ENCODE results near the gene TMEM255A.

DNA sequence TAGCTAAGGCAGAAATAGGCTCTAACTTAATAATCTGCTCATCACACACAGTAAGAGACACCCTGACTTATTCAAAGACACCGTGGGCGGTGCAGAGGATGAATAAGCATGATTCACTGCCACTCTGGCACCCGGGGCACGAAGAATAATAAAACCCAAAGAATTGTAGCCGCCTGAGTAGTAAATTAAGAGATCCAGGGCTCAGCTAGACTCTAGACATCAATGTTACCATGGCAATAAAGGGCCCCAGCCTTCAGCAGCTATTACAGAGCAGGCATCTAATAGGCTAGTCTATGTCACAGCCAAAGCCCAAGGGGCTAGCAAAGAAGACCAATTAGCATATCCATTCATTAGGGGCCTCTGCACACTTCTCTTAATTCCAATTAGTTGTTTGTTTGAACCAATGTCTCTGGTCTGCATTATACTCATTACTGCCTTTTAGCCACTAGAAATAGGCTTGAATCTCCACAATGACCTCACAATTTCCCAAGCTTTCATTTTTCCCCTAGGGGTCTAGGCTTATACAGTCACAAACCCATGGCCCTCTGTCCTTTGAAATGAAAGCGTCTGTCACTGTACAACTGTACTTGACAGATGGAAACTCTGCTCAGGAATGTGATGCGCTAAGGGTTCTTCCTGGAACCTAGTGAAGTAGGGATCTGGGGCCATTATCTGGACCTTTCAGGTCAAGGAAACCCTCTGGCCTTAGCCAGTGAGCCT, 47.6 kb upstream of the TMEM255A start:
- TF ChIP-seq, protein P1, sequence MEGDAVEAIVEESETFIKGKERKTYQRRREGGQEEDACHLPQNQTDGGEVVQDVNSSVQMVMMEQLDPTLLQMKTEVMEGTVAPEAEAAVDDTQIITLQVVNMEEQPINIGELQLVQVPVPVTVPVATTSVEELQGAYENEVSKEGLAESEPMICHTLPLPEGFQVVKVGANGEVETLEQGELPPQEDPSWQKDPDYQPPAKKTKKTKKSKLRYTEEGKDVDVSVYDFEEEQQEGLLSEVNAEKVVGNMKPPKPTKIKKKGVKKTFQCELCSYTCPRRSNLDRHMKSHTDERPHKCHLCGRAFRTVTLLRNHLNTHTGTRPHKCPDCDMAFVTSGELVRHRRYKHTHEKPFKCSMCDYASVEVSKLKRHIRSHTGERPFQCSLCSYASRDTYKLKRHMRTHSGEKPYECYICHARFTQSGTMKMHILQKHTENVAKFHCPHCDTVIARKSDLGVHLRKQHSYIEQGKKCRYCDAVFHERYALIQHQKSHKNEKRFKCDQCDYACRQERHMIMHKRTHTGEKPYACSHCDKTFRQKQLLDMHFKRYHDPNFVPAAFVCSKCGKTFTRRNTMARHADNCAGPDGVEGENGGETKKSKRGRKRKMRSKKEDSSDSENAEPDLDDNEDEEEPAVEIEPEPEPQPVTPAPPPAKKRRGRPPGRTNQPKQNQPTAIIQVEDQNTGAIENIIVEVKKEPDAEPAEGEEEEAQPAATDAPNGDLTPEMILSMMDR (IDR thresholded peaks at IDR 0.05; ENCODE audit: low read depth, low read length) = no peak
- TF ChIP-seq, protein P2, sequence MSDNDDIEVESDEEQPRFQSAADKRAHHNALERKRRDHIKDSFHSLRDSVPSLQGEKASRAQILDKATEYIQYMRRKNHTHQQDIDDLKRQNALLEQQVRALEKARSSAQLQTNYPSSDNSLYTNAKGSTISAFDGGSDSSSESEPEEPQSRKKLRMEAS (IDR thresholded peaks at IDR 0.05; ENCODE audit: low read depth, low read length) = no peak
- TF ChIP-seq POLR2A (IDR thresholded peaks at IDR 0.05; ENCODE audit: extremely low read depth, insufficient read length) = no peak

All from NB4 (cell line).